ENCODE results near the gene ANKRD63. TPM values are rescaled to one million over a fixed set of nuclear protein-coding genes. Genes with fewer than 3 reads are reported as not detected.

ANKRD63 gene
- polyA plus RNA-seq, 12 donors: 0.14 to 0.45 (median 0.36) TPM; not detected in 9

DNA sequence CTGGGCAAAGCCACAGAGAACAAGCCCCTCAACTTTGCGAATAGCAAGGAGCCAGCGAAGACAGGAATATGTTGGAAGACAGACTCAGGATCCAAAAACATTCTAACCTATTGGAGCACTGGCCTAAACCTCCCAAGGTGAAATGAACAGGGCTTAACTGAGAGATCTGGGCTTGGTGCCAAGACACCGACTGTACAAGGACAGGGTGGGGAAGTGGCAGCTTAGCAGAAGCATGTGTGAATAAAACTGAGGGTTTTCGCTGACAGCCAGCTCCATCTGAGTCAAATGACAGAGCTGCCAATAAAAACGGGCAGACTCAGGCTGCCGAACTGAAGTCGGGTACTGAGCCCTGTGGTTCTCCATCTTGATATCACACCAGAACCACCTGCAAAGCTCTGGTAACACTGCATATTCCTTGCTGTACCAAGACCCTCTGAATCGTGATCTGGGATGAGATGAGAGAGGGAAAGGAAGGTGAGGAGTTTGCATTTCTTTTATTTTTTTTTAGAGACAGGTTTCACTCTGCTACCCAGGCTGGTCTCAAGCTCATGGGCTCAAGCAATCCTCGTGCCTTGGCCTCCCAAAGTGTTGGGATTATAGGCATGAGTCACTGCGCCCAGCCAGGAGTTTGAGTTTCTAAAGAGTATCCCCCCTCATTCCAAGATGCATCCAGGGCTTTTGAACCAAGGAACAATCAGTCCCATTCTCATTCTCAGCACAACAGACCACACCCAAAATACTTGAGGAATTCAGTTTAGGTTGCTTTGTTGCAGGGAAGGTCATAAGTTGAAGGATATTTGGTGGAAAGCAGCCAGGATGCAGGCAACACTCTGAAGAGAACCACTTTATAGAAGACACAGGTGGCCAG, 30.9 kb upstream of the ANKRD63 start:
- no peak for DNase-seq

DNA sequence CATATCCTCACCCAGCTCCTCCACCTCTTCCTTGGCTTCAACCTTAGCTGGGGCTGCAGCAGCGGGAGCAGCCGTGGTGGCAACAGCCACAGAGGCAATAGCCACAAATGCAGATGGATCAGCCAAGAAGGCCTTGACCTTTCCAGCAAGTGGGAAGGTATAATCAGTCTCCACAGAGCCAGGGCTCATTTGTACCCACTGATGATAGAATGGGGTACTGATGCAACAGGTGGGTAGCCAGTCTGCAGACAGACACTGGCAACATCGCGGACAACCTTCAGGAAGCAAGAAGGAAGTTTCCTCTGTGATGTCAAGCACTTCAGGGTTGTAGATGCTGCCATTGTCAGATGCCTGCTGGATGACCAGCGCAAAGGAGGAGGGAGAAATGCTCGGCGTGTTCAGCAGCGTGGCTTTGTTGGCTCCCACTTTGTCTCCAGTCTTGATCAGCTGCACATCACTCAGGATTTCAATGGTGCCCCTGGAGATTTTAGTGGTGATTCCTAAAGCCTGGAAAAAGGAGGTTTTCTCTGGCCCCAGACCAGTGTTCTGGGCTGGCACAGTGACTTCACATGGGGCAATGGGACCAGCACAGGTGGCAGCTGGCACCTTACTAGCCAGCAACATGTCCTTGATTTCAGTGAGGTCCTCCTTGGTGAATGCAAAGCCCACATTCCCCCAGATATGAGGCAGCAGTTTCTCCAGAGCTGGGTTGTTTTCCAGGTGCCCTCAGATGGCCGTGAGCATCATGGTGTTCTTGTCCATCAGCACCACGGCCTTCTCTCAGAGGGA, 29.7 kb upstream of the ANKRD63 start:
- no peak for DNase-seq

GRCh38 chr15:40310993-40311392, 28.1 kb upstream of the ANKRD63 start:
- no peak for DNase-seq

- no peak for DNase-seq
Measured at GRCh38 chr15:40310001-40310959, 27.4 kb upstream of the ANKRD63 start.

DNA sequence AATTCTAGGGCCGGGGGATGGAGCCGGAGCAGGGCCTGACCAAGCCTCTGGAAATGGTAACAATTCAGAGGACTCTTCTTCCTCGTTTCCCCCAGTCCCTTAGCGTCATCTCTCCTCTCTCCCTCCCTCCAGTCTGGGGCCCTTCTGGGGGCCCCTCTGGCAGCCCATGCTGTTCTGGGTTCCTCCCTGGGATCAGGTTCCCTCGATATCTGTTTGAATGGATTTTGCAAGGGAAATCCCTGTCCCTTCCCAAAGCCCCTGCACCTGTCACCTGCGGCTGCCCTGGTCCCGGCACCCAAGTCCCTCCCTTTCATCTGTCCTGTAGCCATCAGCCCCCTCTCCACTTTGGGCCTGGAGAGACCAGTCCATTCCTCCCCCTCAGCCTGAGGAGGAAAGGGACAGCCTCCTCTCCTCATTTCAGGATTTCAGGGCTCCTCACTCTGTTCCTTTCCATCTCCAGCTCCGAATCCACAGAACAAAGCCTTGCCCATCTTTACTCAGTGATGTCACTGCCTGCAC, 26.5 kb upstream of the ANKRD63 start:
- DNase-seq: no peak

GRCh38 chr15:40307421-40308211, 24.8 kb upstream of the ANKRD63 start, which contains the start of gene PLCB2:
PLCB2 (minus strand) TSS chr15:40307935; CDS start chr15:40307672, 263 bp downstream.
- DNase-seq: no peak

- DNase-seq: no peak
Measured at GRCh38 chr15:40306908-40307307, 24.0 kb upstream of the ANKRD63 start.

GRCh38 chr15:40306371-40306770, 23.5 kb upstream of the ANKRD63 start:
- no peak for DNase-seq

DNA sequence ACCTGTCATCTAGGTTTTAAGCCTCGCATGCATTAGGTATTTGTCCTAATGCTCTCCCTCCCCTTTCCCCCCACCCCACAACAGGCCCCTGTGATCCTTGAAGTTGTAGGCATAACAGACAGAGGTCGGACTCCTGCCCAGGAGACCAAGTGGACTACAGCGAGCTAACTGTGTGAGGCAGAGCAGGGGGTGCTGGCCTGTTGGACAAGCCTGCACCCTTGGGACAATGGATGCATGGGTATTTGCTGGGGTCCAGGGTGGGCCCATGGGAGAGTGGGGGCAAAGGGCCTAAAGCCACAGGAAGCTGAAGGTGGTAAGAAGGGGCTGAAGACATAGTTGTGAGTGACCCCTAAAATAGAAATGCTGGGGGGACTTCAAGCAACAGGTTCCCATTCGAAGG, 22.4 kb upstream of the ANKRD63 start:
- DNase-seq: no peak

DNA sequence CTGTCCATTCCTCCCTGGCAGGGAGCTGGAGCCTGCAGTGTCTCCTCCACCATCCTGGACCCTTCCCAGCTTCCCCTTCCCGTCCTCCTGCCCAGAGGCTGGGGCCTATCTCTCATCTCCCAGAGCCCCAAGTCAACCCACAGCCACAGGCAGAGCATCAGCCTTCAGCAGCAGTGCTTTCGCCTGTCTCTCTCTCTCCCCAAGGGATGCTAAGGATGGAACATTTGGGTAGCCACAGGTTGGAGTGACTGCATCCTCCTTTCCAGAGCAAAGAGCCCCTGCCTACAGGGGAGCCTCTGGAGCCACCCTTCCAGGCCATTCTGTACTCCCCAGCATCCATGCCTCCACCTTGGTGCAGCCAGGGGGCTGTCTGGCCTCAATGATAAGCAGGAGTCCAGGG, 20.7 kb upstream of the ANKRD63 start:
- no peak for DNase-seq

GRCh38 chr15:40302981-40303380, 20.1 kb upstream of the ANKRD63 start:
- DNase-seq: no peak

- DNase-seq: no peak
Measured at GRCh38 chr15:40302288-40302886, 19.5 kb upstream of the ANKRD63 start.

- DNase-seq: no peak
Measured at GRCh38 chr15:40301467-40302179, 18.8 kb upstream of the ANKRD63 start.

- no peak for DNase-seq
Measured at GRCh38 chr15:40300771-40301170, 17.9 kb upstream of the ANKRD63 start.

- DNase-seq: no peak
Measured at GRCh38 chr15:40300367-40300766, 17.5 kb upstream of the ANKRD63 start.

- DNase-seq: no peak
Measured at GRCh38 chr15:40298216-40298935, 15.5 kb upstream of the ANKRD63 start.

DNA sequence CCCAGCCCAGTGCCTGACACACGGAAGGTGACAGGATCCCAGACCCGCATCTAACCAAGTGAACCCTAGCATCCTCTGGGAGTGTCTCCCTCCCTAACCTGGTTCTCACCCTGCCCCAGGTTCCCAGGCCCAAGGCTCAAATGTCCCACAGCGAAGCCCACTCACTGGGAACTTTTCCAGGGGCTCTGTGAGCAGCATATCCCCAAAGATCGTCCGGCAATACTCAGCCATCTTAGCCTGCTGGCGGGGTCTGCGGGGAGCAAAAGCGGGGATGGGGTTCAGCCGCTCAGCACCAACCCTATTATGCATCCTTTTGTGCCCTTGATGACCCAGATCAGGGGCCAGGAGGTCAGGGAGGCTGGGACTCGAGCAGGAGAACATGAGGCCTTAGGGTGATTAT, 14.5 kb upstream of the ANKRD63 start:
- DNase-seq: no peak

GRCh38 chr15:40296561-40297230, 13.8 kb upstream of the ANKRD63 start:
- DNase-seq: no peak
